Cardiac muscle cell (in vitro differentiated cells and primary cell): ENCODE data around the gene CPSF2. TPM values are rescaled to one million over a fixed set of nuclear protein-coding genes. Genes with fewer than 3 reads are reported as not detected.

Experiments used
- DNase-seq, 2 donors: peaks; one replicate each; pipeline versions ENCODE4 v3.0.0 to v3.0.0-alpha.2; 2010 to 2017; ENCODE audit warnings: low read depth in 1 of 2, low spot score in 1 of 2
- H3K27ac ChIP-seq: fragments of 200-600 bp; sonication (generic); 2 replicates; pipeline ENCODE4 v1.5.1; 2016
- H3K27me3 ChIP-seq: fragments of 200-600 bp; sonication (generic); 2 replicates; pipeline ENCODE4 v1.6.0; 2016; ENCODE audit warnings: control low read depth
- H3K36me3 ChIP-seq: fragments of 200-600 bp; sonication (generic); 2 replicates; pipeline ENCODE4 v1.5.1; 2016; ENCODE audit warnings: control low read depth
- H3K4me1 ChIP-seq: fragments of 200-600 bp; sonication (generic); 2 replicates; pipeline ENCODE4 v1.8.1; 2017; ENCODE audit warnings: low read depth, mild to moderate bottlenecking, mixed run types
- H3K4me3 ChIP-seq: fragments of 200-600 bp; sonication (generic); 2 replicates; pipeline ENCODE4 v1.5.1; 2016; ENCODE audit warnings: mild to moderate bottlenecking
- H3K9me3 ChIP-seq: fragments of 200-600 bp; sonication (generic); 2 replicates; pipeline ENCODE4 v1.5.1; 2017; ENCODE audit warnings: low read depth, mild to moderate bottlenecking, control low read depth
- polyA plus RNA-seq: library from polyadenylated mRNA; unstranded; fragments of >200 nt; fragmentation: Nextera tagmentation; extraction: Ambion mirVana; gene quantifications from 2 replicates; pipeline ENCODE4 v1.2.1, GENCODE V29; 2016
- total RNA-seq: library from RNA; depleted of rRNA; stranded (reverse); fragments of >200 nt; gene quantifications from 2 replicates; pipeline ENCODE4 v1.2.3, GENCODE V29; 2016
- TF ChIP-seq, protein P1 (sequence below): IDR thresholded peaks from 2 replicates; pipeline ENCODE4 v1.5.1; 2012; ENCODE audit warnings: low read depth, mild to moderate bottlenecking, low read length

CPSF2 gene
- total and polyA plus RNA-seq, 2 experiments from 2014 or later: 27.6 to 63.6 TPM

DNA sequence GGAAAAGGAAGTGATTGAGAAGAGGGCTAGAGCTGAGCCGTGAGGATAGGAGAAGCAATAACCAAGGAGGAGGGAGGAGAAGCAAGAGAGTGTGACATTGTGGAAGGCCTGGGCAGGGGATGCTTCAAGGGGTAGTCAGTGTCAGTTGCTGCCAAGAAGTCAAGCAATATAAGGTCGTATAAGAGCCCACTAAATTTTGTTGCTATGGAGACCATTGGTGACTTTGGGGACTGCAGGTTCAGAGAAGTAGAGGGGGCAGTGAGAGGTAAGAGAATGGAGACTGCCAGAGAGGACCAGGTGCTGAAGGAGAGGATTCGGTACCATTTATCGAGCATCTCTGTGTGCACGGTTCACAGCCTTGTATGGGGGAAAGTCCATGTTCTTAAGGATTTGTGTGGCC is 12.3 kb upstream of the CPSF2 start:
- no peak overlapping the region for H3K27ac ChIP-seq
- no peaks in the 10 kb centered on the region for H3K27me3 ChIP-seq
- TF ChIP-seq, protein P1, sequence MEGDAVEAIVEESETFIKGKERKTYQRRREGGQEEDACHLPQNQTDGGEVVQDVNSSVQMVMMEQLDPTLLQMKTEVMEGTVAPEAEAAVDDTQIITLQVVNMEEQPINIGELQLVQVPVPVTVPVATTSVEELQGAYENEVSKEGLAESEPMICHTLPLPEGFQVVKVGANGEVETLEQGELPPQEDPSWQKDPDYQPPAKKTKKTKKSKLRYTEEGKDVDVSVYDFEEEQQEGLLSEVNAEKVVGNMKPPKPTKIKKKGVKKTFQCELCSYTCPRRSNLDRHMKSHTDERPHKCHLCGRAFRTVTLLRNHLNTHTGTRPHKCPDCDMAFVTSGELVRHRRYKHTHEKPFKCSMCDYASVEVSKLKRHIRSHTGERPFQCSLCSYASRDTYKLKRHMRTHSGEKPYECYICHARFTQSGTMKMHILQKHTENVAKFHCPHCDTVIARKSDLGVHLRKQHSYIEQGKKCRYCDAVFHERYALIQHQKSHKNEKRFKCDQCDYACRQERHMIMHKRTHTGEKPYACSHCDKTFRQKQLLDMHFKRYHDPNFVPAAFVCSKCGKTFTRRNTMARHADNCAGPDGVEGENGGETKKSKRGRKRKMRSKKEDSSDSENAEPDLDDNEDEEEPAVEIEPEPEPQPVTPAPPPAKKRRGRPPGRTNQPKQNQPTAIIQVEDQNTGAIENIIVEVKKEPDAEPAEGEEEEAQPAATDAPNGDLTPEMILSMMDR: no peak
- H3K4me1 ChIP-seq: no peaks in the 10 kb centered on the region
- H3K36me3 ChIP-seq: no peaks in the 10 kb centered on the region
- H3K9me3 ChIP-seq: no peaks in the 10 kb centered on the region
- DNase-seq: no peak
- H3K4me3 ChIP-seq: no peak overlapping the region

DNA sequence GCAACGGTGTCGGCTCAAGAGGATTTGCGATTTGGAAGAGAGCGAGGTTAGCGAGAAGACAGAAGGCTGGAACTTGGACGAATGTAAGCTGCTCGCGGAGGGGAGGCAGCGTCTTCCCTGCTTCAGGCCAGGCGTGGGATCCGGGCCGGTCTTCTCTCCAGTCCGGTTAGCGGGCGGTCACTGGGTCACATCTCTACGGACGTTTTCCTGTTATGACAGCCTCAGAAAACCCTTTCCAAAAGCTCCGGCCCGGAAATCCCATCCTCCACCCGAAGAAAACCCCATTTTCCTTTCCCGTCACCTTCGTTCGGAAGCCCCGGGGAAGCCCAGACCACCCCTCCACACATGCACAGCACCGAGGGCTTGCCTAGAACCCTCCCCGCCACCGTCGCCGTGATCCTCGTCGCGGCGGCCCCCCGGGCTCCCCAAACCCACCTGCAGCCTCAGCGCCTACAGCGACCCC is 531 bp upstream of the CPSF2 start:
- Histone ChIP-seq H3K27ac (peak overlapping the region; percentile 99), H3K36me3 (peaks cover 6% of the 10 kb centered on the region), H3K9me3 (no peaks in the 10 kb centered on the region), H3K4me1 (peaks cover 5% of the 10 kb centered on the region), H3K27me3 (no peaks in the 10 kb centered on the region), H3K4me3 (peak overlapping the region; percentile 78)
- TF ChIP-seq, protein P1: no peak
- peak; percentile 45 to 57 for DNase-seq

DNA sequence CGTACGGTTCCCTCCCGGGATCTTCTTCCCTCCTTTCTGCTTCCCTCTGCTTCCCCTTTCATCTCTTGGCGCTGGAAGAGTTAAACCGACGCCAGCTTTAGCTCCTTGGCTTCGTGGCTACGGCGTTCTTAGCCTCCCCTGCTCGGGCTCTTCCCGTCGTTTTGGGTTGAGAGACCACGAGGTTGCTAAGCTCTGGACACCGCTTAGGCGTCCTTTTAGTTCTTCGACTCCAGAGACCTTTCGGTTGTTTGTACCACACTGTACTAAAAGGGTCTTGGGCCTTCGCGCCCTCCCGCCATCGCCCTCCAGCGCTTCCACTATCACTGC is 545 bp downstream of the CPSF2 start:
- Histone ChIP-seq H3K27me3 (no peaks in the 10 kb centered on the region), H3K36me3 (peaks cover 6% of the 10 kb centered on the region), H3K4me1 (peaks cover 5% of the 10 kb centered on the region), H3K27ac (peak overlapping the region; percentile 99), H3K4me3 (peak overlapping the region; percentile 78), H3K9me3 (no peaks in the 10 kb centered on the region)
- TF ChIP-seq, protein P1: no peak
- DNase-seq: peak; percentile 47 to 61

DNA sequence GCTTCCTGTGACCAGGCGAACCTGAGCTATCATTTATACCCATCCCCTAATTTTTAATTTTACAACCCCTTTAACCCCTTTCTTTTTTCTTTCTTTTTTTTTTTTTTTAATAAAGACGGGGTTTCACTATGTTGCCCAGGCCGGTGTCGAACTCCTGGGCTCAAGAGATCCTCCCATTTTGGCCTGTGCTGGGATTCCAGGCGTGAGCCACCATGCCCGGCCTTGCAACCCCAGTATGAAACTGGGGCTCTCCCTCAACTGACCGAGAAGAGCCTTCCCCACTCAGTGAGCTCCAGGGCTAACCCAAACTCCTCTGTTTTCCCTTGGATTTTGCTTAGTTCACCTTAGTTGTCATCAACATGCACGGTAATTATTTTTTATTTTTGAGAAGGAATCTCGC is 992 bp downstream of the CPSF2 start:
- Histone ChIP-seq H3K27me3 (no peaks in the 10 kb centered on the region), H3K9me3 (no peaks in the 10 kb centered on the region), H3K4me1 (peaks cover 5% of the 10 kb centered on the region), H3K27ac (peak overlapping the region; percentile 99), H3K36me3 (peaks cover 6% of the 10 kb centered on the region), H3K4me3 (peak overlapping the region; percentile 78)
- TF ChIP-seq, protein P1: no peak
- no peak for DNase-seq

DNA sequence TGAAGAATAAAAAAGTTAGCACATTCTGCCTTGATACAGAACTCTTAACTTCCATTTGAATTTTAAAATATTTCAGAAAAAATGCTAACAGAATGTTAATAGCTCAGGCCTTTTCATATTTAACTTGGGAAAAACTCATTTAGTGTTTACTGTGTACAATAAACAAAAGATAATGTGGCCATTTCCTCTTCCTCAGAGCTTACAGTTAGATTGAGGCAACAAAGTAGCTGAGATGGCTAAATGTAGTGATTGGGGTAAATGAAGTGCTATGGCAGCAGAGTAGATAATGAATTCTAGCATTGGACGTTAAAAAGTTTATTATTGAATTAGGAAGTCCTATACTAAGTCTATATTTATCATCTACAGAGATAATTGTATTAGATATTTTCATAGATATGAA is 12.7 kb downstream of the CPSF2 start:
- Histone ChIP-seq H3K9me3 (no peaks in the 10 kb centered on the region), H3K4me3 (no peak overlapping the region), H3K27ac (no peak overlapping the region), H3K27me3 (no peaks in the 10 kb centered on the region), H3K36me3 (peaks cover 59% of the 10 kb centered on the region), H3K4me1 (peaks cover 8% of the 10 kb centered on the region)
- no peak for DNase-seq
- TF ChIP-seq, protein P1: no peak

DNA sequence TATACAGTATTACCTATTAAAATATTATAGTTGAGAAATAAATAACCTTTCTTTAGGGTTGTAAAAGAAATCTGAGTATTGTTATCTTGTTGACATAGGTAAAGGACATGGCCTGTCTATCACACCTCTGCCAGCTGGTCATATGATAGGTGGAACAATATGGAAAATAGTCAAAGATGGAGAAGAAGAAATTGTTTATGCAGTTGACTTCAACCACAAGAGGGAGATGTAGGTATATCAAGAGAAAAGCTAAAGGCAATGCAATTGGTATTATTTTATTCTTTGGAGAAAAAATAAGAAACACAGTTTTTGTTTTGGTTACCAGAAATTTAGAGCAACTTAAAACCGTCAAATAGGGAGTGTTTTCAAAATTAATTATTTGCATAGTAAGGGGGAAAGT is 13.5 kb downstream of the CPSF2 start:
- Histone ChIP-seq H3K4me1 (peaks cover 2% of the 10 kb centered on the region), H3K36me3 (peaks cover 57% of the 10 kb centered on the region), H3K27me3 (no peaks in the 10 kb centered on the region), H3K27ac (no peak overlapping the region), H3K9me3 (no peaks in the 10 kb centered on the region), H3K4me3 (no peak overlapping the region)
- DNase-seq: peak; percentile 2 to 65
- TF ChIP-seq, protein P1: peak; percentile 53
